Erythroblast (primary cell): ENCODE measurements around the gene PLA2G4D.
A peak's percentile ranks its signal among the peaks of the same experiment; 100 is the strongest.

Experiments used
- DNase-seq, 2 experiments: peaks; one replicate each; lab custom pipeline; 2025; lab: John Stamatoyannopoulos, UW
- GATA1 ChIP-seq: IDR thresholded peaks from 2 replicates; pipeline ENCODE4 v1.6.1; 2011; ENCODE audit warnings: low read depth, mild to moderate bottlenecking, control low read depth, low read length, moderate library complexity
- POLR2A ChIP-seq: IDR thresholded peaks from 2 replicates; pipeline ENCODE4 v1.6.1; 2011; ENCODE audit warnings: mild to moderate bottlenecking, low read length

PLA2G4D gene

GRCh38 chr15:42090370-42090769 lies 4.0 kb downstream of the PLA2G4D start:
- no peak for TF ChIP-seq GATA1
- no peak for TF ChIP-seq POLR2A
- DNase-seq: no peak

GRCh38 chr15:42089942-42090341 lies 4.4 kb downstream of the PLA2G4D start:
- DNase-seq: no peak
- TF ChIP-seq POLR2A (no peak), GATA1 (no peak)

- no peak for DNase-seq
- TF ChIP-seq POLR2A (no peak), GATA1 (no peak)
Measured at GRCh38 chr15:42088801-42089640, 5.3 kb downstream of the PLA2G4D start.

GRCh38 chr15:42087926-42088800 lies 6.2 kb downstream of the PLA2G4D start:
- no peak for DNase-seq
- TF ChIP-seq GATA1 (no peak), POLR2A (no peak)

GRCh38 chr15:42087460-42087859 lies 6.9 kb downstream of the PLA2G4D start:
- DNase-seq: no peak
- TF ChIP-seq POLR2A (no peak), GATA1 (no peak)

- no peak for TF ChIP-seq GATA1
- TF ChIP-seq POLR2A: no peak
- no peak for DNase-seq
Measured at GRCh38 chr15:42085721-42086120, 8.6 kb downstream of the PLA2G4D start.

- TF ChIP-seq POLR2A (no peak), GATA1 (no peak)
- DNase-seq: no peak
Measured at GRCh38 chr15:42085236-42085605, 9.1 kb downstream of the PLA2G4D start.

- peak; percentile 53 to 73 for DNase-seq
- TF ChIP-seq POLR2A: no peak
- TF ChIP-seq GATA1: no peak
Measured at GRCh38 chr15:42084465-42085235, 9.7 kb downstream of the PLA2G4D start.

- TF ChIP-seq GATA1: no peak
- no peak for TF ChIP-seq POLR2A
- DNase-seq: no peak
Measured at GRCh38 chr15:42083916-42084315, 10.4 kb downstream of the PLA2G4D start.

GRCh38 chr15:42083605-42083908 lies 10.8 kb downstream of the PLA2G4D start:
- DNase-seq: no peak
- TF ChIP-seq GATA1 (no peak), POLR2A (no peak)

- no peak for TF ChIP-seq GATA1
- TF ChIP-seq POLR2A: no peak
- no peak for DNase-seq
Measured at GRCh38 chr15:42082823-42083604, 11.3 kb downstream of the PLA2G4D start.

- DNase-seq: no peak
- TF ChIP-seq POLR2A (no peak), GATA1 (no peak)
Measured at GRCh38 chr15:42082141-42082540, 12.2 kb downstream of the PLA2G4D start.
